KMS-11 (cell line): ENCODE results near the gene DAG1.

Source experiments
- H2AFZ ChIP-seq: fragments of 200-600 bp; sonication (generic); 2 replicates; pipeline ENCODE4 v1.6.1; 2016; ENCODE audit warnings: antibody characterized with exemption, mixed run types, low read depth
- H3K27ac ChIP-seq: fragments of 200-600 bp; sonication (generic); 2 replicates; pipeline ENCODE4 v1.6.1; 2016; ENCODE audit warnings: mild to moderate bottlenecking, mixed run types
- H3K27me3 ChIP-seq: fragments of 200-600 bp; sonication (generic); 2 replicates; pipeline ENCODE4 v1.6.1; 2017; ENCODE audit warnings: mild to moderate bottlenecking, low read depth, mixed run types, moderate library complexity; ENCODE audit not compliant: insufficient read depth
- H3K36me3 ChIP-seq: fragments of 200-600 bp; sonication (generic); 2 replicates; pipeline ENCODE4 v1.6.1; 2017; ENCODE audit warnings: mild to moderate bottlenecking, mixed run types; ENCODE audit not compliant: insufficient read depth
- H3K4me1 ChIP-seq: fragments of 200-600 bp; sonication (generic); 2 replicates; pipeline ENCODE4 v1.6.1; 2016; ENCODE audit warnings: mild to moderate bottlenecking, low read depth, mixed run types; ENCODE audit not compliant: poor library complexity, severe bottlenecking
- H3K4me2 ChIP-seq: fragments of 200-600 bp; sonication (generic); 2 replicates; pipeline ENCODE4 v1.7.0; 2016; ENCODE audit warnings: mild to moderate bottlenecking, mixed run types
- H3K4me3 ChIP-seq: fragments of 200-600 bp; sonication (generic); IDR thresholded peaks from 2 replicates; pipeline ENCODE4 v1.6.1; 2017; ENCODE audit warnings: low read depth, low read length, mixed read lengths; ENCODE audit not compliant: insufficient read depth
- H3K79me2 ChIP-seq: fragments of 200-600 bp; sonication (generic); 2 replicates; pipeline ENCODE4 v1.6.1; 2016; ENCODE audit warnings: low read depth, mixed run types; ENCODE audit not compliant: insufficient read depth
- H3K9ac ChIP-seq: fragments of 200-600 bp; sonication (generic); 2 replicates; pipeline ENCODE4 v1.6.1; 2016; ENCODE audit warnings: mild to moderate bottlenecking, mixed run types
- H4K20me1 ChIP-seq: fragments of 200-600 bp; sonication (generic); 2 replicates; pipeline ENCODE4 v1.6.1; 2016; ENCODE audit warnings: mild to moderate bottlenecking, mixed run types; ENCODE audit not compliant: insufficient read depth
- CTCF ChIP-seq: fragments of 200-600 bp; sonication (generic); conservative IDR thresholded peaks from 2 replicates; pipeline ENCODE4 v1.6.1; 2017; ENCODE audit warnings: low read depth, mild to moderate bottlenecking, antibody characterized with exemption, low read length, moderate library complexity, mixed read lengths

Gene DAG1

GRCh38 chr3:49533786-49534519 lies 63.9 kb downstream of the DAG1 start:
- Histone ChIP-seq H3K79me2 (no peaks in the 10 kb centered on the region), H3K4me1 (no peaks in the 10 kb centered on the region), H2AFZ (no peak overlapping the region), H3K9ac (no peak overlapping the region), H3K4me2 (no peak overlapping the region), H3K36me3 (no peaks in the 10 kb centered on the region), H3K4me3 (no peak overlapping the region), H4K20me1 (no peaks in the 10 kb centered on the region), H3K27ac (no peak overlapping the region), H3K27me3 (no peaks in the 10 kb centered on the region)
- no peak for TF ChIP-seq CTCF

GRCh38 chr3:49534581-49535441 lies 64.7 kb downstream of the DAG1 start:
- no peaks in the 10 kb centered on the region for H3K79me2 ChIP-seq
- no peaks in the 10 kb centered on the region for H4K20me1 ChIP-seq
- no peaks in the 10 kb centered on the region for H3K36me3 ChIP-seq
- H3K4me2 ChIP-seq: no peak overlapping the region
- no peak overlapping the region for H3K9ac ChIP-seq
- no peaks in the 10 kb centered on the region for H3K27me3 ChIP-seq
- H3K4me1 ChIP-seq: peaks cover 2% of the 10 kb centered on the region
- H3K27ac ChIP-seq: no peak overlapping the region
- no peak overlapping the region for H2AFZ ChIP-seq
- TF ChIP-seq CTCF: no peak
- no peak overlapping the region for H3K4me3 ChIP-seq

DNA sequence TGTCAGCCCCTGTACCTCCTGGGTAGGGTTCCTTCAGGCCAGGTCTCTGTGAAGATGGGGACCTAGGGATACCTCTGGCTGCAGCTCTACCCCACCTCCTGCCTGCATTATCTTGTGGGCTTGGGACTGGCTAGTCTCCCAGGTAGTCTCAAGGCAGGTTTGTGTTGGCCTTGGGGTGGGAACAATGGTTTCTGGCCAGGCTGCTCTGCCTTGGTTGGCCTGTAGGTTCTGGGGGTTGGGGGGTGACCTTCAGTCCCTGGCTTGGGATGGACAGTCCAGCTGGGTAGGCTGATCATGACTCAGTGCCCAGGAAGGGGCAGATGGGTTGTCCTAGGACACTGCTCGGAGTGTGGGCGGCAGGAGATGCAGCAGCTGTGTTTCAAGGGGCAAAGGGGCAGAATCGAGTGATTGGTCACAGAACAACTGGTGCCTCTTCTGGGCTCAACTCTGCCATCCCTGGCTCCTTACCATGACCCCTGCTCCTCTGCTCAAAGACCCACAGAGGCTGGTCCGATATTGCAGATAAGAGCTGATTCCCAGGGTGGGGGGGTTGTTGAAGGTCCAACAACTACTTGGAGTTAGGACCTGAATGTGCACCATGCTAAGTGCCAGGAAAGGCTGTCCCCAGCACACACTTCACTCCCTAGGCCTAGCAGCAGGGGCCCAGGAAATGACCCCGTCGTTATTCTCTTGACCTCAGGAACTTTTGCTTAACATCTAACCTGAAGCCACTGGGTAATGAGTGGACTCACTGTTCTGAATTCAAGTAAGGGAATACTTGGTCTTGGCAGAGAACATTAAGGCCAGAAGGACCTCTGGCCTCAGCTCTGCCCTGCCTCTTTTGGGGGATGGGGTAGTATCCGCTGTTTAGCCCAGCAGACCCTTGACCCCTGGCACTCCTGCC lies 66.2 kb downstream of the DAG1 start:
- Histone ChIP-seq H3K27me3 (no peaks in the 10 kb centered on the region), H2AFZ (no peak overlapping the region), H3K4me1 (peaks cover 2% of the 10 kb centered on the region), H3K79me2 (no peaks in the 10 kb centered on the region), H4K20me1 (no peaks in the 10 kb centered on the region), H3K9ac (no peak overlapping the region), H3K4me3 (no peak overlapping the region), H3K27ac (no peak overlapping the region), H3K36me3 (no peaks in the 10 kb centered on the region), H3K4me2 (no peak overlapping the region)
- TF ChIP-seq CTCF: no peak

DNA sequence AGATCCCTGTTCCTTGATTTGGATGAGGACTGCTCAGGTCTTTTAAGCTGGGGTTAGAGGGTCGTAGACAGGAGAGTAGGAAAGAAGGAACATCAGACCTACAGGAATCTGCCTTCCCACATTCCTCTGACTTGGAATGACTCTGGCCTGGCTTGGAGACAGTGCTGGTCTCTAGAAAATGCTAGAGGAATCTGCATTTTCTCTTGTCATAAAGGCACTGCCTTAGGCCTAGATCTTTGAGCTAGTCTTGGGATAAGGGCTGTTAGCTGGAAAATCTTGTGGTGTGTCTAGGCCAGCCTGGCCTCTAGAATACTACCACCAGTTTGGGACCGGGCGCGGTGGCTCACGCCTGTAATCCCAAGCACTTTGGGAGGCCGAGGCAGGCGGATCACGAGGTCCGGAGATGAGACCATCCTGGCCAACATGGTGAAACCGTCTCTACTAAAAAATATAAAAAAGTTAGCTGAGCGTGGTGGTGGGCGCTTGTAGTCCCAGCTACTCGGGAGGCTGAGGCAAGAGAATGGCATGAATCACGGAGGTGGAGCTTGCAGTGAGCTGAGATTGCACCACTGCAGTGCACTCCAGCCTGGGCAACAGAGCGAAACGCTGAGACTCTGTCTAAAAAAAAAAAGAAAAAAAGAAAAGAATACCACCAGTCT lies 66.9 kb downstream of the DAG1 start:
- no peak overlapping the region for H3K4me3 ChIP-seq
- no peak overlapping the region for H2AFZ ChIP-seq

More for the DNA sequence above, 66.9 kb downstream of the DAG1 start:
- no peaks in the 10 kb centered on the region for H4K20me1 ChIP-seq
- H3K27me3 ChIP-seq: no peaks in the 10 kb centered on the region
- H3K9ac ChIP-seq: no peak overlapping the region
- no peaks in the 10 kb centered on the region for H3K79me2 ChIP-seq
- no peak for TF ChIP-seq CTCF
- H3K4me1 ChIP-seq: peaks cover 2% of the 10 kb centered on the region
- no peaks in the 10 kb centered on the region for H3K36me3 ChIP-seq
- no peak overlapping the region for H3K4me2 ChIP-seq
- H3K27ac ChIP-seq: no peak overlapping the region
